ENCODE data around the gene HIGD2B.

- TF ChIP-seq, protein P1, sequence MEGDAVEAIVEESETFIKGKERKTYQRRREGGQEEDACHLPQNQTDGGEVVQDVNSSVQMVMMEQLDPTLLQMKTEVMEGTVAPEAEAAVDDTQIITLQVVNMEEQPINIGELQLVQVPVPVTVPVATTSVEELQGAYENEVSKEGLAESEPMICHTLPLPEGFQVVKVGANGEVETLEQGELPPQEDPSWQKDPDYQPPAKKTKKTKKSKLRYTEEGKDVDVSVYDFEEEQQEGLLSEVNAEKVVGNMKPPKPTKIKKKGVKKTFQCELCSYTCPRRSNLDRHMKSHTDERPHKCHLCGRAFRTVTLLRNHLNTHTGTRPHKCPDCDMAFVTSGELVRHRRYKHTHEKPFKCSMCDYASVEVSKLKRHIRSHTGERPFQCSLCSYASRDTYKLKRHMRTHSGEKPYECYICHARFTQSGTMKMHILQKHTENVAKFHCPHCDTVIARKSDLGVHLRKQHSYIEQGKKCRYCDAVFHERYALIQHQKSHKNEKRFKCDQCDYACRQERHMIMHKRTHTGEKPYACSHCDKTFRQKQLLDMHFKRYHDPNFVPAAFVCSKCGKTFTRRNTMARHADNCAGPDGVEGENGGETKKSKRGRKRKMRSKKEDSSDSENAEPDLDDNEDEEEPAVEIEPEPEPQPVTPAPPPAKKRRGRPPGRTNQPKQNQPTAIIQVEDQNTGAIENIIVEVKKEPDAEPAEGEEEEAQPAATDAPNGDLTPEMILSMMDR (IDR thresholded peaks at IDR 0.05; ENCODE audit: low read length), result no peak
- TF ChIP-seq EZH2 (IDR thresholded peaks at IDR 0.05; ENCODE audit: borderline replicate concordance, low read length), result no peak
These were observed 2.7 kb upstream of the HIGD2B start for GRCh38 chr15:72688697-72689096.
